Colon (tissue), 2 donors: ENCODE measurements around the gene NIM1K.
"Not testable (repeated sequence)": the region's sequence is repeated elsewhere in the genome, so short reads cannot be mapped to it uniquely, and the experiment has no call there.

ENCODE experiments used
- FAIRE-seq: peaks from 2 replicates; lab custom pipeline; 2012; peaks lifted over from hg19 to GRCh38; lab: Jason Lieb, UNC
- donor health status: control.
- donor health status: control.

The NIM1K gene

DNA sequence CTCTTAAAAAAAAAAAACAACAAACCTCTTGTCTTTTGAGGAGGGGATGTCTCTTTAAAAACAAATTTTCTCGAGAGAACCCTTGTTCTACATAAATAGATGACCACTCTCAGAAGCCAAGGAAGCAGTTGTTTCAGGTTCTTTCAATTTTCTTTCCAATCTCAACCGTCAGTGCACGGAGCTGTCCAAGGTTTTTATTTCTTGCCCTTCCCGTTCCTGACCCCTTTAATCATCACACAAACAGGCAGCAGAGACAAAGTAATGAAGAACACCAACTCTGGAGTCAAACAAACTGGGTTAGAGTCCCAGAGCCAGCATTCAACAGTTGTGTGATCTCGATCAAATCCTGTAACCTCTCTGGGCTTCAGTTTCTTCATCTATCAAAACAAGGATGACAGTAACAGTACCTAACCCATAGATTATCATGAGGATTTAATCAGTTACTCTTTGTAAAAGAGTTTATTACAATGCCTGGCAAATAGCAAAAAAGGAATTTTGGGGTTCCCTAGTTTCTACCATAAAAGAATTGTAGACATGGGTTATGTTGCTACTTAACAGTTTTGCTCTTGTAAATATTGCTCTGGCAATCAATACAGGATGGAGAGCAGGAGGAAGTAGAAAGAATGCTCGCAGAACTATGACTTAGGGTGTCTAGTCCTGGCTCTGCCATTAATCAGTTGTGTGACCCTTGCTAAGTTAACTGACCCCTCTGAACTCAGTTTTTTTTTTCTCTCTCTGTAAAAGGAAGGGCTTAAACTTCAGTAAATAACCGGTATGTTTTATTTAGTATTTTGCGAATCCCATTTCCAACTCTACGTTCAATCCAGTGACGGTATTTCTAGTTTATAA, 1.0 kb upstream of the NIM1K start:
- no peak for FAIRE-seq

GRCh38 chr5:43192558-43193180, 644 bp downstream of the NIM1K start:
- no peak for FAIRE-seq

DNA sequence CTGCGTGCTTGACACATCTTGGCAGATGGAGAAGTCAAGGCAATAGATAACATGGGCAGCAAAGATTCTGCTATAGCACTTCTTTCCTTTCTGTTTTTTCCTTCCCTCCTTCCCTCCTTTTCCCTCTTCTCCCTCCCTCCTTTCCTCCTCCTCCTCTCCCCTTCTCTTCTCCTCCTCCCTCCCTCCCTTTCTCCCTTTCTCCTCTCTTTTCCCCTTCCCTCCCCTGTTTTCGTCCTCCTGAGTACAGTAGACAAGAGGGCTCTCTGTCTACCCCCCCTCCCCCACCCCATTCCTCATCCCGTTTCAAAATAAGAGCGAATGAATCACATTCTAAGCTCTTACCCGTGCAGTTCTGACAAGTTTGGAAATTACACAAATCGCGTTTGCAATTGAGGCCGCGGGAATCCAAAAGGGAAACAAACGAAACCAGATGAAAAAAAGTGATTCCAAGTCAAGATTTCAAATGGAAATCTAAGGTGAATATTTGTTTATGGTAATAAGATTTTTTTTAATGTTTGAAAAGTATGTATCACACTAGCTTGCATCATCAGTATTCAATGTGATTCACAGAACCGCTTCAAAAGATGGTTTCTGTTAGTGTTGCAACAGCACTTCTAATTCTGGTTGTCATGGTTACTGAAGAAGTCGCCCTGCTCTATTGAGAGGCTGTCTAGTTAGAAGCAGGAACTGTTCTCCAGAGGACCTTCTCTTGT, 1.3 kb downstream of the NIM1K start:
- FAIRE-seq: no peak

DNA sequence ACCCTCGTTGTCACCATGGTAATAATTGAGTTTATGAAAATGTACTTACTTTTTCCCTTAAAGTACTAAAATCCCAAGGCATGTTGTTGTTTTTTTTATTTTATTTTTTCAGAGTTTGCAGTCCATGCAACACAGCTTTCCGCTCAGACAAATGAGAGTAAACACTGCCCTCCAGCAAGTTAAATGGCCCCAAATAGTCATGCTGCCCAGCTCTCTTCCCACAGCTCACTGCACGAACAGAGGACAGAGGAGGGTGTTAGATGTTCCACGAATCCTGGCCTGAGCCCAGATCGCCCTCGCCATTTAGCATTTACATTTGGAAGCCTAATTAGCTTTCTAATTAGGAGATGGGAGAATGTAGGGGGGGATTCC, 1.9 kb downstream of the NIM1K start:
- FAIRE-seq: no peak

GRCh38 chr5:43195670-43196265, 3.7 kb downstream of the NIM1K start:
- FAIRE-seq: no peak

DNA sequence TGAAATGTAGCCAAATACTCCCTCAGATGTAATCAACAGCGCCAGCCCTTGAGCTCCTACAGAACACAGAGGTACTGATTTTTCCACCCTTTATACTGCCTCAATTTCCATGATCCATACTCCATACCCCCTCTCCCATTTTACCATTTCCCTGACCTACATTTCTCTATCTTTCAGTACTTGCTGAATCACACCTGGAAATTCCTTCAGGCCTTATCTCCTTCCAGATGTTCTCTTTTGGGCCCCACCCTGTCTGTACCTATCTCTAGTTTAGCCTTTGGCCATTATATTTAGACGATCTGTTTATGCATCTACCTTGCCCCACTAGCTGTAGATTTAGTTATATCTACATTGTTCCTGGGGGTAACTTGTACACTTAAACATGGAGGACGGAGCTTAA, 5.5 kb downstream of the NIM1K start:
- FAIRE-seq: no peak

DNA sequence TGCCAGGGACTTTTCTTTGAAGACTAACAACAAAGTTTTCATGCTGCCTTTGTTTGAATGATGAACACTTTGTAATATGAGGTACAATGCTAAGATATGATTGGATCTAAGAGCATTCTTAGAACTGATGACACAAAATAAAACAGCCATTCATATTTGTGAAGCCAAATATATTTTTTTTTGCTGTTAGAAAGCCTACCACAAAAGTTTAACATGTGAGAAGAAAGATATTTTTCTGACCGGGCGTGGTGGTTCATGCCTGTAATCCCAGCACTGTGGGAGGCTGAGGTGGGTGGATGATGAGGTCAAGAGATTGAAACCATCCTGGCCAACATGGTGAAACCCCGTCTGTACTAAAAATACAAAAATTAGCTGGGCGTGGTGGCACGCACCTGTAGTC, 9.4 kb downstream of the NIM1K start:
- FAIRE-seq: not testable (repeated sequence)

GRCh38 chr5:43202380-43202779, 10.4 kb downstream of the NIM1K start:
- no peak for FAIRE-seq

- FAIRE-seq: no peak
Measured at GRCh38 chr5:43203373-43203772, 11.3 kb downstream of the NIM1K start.

DNA sequence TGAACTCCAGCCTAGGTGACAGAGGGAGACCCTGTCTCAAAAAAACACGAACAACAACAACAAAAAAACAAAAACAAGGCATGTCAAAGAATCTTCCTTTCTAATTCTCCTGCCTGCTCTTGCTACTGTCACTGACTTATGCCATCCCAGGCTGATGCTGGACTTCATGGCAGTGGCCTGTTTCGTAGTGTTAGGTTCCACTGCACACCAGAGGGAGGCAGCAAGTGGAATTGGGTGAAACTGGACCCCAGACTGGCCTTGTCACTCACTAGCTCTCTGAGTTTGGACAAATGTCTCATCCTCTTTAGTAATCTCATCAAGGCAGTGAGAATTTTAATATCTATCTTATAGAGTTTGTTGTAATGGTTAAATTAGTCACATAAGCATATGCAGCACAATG, 12.9 kb downstream of the NIM1K start:
- no peak for FAIRE-seq

DNA sequence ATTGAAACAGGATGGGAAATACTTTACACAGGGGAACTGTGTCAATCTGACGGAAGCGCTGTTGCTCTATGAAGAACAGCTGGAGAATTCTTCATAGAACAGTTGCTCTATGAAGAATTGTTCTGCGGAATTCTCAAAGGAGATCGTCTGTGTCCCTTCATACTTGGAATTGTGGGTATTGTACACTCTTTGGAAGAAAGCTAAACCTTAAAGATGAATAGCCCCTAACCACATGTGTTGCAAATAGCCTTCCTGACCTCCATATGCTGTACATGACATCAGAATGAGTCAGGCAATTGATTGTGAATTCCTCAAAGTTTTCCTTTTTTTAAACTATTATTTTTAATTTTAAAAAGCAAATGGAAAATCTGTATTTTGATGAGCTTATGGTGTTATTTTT, 15.6 kb downstream of the NIM1K start:
- no peak for FAIRE-seq

DNA sequence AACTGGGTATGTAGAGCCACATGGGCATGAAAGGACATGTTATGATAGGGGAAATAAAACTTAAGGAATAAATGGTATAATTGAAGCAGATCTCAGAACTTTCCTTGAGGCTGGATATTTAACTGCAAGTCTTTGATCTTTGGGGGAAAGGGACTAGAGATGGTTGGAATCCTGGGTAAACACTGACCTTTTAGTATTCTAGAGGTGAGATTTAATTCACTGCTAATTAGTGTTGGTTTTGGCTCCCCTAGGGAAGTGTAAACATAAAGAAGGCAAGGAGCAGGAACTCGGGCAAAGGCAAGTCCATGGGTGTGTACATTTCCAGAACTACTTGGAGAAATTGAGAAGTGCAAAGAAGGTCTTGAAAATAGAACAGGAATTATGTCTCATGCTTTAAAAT, 16.6 kb downstream of the NIM1K start:
- FAIRE-seq: no peak

DNA sequence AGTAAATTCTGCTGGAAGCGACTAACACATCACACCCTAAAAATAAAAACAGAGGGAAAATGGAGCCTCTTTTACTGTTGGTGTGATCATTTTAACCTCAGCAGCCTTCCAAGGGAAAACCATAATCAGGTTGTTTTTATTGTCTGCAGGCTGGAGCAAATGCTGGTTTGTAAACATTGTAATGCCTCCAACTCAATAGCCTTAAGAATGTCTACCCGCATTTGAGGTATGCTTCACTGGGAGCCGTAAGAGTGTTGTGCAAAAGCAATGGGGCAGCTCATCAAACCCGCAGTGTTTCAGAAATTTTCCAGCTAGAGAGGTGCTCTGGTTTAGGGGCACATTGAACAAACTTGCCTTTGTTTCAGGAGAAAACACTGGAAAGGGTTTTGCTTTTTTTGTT, 17.0 kb downstream of the NIM1K start:
- no peak for FAIRE-seq

- no peak for FAIRE-seq
Measured at GRCh38 chr5:43209833-43210232, 17.8 kb downstream of the NIM1K start.

DNA sequence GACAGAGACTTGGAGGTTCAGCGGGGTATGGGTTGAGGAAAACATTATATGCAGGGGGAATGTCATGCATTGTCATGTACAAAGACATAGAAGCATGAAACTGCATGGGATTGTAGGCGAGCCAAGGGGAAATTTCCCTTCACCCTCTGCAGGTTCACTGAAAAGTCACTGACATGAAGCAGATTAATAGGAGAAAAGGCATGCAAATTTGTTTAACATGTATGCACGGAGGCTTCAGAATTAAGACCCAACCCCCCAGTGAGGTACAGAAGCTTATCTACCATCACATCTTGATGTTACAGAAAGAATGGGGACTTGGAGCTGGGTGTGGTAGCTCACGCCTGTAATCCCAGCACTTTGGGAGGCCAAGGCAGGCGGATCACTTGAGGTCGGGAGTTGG, 18.5 kb downstream of the NIM1K start:
- FAIRE-seq: no peak

- no peak for FAIRE-seq
Measured at GRCh38 chr5:43213951-43214350, 21.9 kb downstream of the NIM1K start.

- FAIRE-seq: no peak
Measured at GRCh38 chr5:43215073-43215631, 23.1 kb downstream of the NIM1K start.

DNA sequence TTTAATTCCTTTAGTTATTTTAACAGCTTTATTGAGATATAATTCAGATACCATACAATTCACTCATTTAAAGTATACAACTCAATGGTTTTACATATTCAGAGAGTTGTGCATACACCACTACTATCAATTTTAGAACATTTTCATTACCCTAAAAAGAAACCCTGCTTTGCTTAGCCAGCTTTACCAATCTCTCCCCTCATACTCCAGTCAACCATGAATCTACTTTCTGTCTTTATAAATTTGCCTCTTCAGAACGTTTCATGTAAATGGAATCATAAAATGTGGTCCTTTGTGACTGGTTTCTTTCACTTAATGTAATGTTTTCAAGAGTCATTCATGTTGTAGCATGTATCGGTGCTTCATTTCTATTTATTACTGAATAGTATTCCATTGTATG, 24.9 kb downstream of the NIM1K start:
- FAIRE-seq: no peak

DNA sequence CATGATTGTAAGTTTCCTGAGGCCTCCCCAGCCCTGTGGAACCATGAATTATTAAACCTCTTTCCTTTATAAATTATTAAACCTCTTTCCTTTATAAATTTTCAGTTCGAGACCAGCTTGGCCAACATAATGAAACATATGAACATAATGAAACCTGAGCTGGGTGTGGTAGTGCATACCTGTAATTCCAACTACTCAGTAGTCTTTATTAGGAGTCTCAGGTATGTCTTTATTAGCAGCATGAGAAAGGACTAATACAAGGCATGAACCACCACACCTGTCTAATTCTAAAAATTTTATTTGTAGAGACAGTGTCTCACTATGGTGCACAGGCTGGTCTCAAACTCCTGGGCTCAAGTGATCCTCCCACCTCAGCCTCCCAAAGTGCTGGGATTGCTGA, 27.1 kb downstream of the NIM1K start:
- FAIRE-seq: no peak

DNA sequence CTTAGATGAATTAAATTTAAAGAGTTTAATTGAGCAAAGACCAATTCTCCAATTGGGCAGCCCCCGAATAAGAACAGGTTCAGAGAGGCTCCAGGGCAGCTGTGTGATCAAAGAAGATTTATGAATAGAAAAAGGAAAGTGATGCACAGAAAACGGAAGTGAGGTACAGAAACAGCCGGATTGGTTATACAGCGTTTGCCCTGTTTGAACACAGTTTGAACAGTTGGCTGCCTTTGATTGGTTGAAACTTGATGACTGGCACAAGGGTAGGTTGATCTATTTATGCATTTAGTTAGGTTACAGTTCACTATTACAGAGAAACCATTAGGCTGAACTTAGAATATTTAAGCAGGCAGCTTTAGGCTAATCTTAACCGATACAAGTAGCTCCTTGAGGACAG, 29.5 kb downstream of the NIM1K start:
- FAIRE-seq: no peak

DNA sequence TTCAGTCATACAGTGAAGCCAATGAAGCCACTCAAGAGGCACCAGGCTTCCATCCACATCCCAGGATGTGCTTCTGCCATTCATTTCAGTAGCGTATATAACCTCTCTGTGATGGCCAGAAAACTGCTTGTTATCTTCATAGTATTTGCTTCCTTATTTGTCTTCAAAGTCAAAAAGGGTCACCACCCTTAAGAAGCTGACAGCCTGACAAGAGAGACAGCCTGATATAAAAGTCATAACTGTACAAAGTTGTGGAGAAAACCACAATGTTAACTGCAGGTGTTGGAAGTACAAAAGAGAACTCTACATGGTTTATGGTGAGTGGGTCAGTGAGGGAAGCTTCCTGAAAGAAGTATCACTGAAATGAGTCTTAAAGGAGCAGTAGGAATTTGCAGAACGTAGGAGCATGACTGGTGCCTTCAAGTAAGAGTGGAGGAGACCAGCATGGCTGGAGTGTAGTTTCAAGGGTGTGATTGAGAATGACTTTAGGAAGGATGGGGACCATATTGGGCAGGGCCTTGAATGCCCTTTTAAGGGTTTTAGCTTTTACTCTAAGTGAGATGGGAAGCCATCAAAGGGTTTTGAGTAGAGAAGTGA, 33.7 kb downstream of the NIM1K start:
- FAIRE-seq: no peak

DNA sequence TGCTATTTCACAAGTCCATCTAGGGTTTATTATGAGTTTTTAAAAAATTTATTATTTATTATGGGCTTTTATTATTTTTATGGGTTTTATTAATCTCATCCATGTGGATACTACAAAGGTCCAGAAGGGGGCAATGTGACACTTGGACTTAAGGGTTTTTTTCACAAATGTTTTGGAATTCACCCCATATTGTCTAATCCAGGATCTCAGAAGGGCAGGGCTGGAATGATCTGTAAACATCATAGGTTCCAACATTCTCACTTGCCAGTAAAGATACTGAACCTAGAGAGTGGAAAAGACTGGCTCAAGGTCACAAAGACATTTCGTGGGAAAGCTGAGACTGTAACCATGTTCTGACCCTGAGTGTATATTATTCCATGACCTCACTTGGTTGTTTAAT, 35.6 kb downstream of the NIM1K start:
- no peak for FAIRE-seq
